ENCODE data around the gene ATP6AP2.

DNA sequence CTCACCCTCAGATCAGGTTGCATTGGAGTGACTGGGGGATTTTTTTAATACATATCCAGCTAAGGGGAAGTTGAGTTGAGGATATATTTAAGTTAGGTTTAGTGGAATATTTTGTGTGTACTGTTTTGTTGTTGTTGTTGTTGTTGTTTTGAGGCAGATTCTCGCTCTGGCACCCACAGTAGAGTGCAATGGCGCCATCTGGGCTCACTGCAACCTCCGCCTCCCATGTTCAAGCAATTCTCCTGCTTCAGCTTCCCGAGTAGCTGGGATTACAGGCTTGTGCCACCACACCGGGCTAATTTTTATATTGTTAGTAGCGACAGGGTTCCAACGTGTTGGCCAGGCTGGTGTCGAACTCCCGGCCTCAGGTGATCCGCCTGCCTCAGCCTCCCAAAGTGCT lies 38.6 kb upstream of the ATP6AP2 start:
- TF ChIP-seq POLR2A (IDR thresholded peaks at IDR 0.05) (no peak), CTCF (IDR thresholded peaks at IDR 0.05) (no peak)

Measured in lower leg skin (tissue), 3 donors.